ENCODE measurements around the gene PYM1.

The PYM1 gene

DNA sequence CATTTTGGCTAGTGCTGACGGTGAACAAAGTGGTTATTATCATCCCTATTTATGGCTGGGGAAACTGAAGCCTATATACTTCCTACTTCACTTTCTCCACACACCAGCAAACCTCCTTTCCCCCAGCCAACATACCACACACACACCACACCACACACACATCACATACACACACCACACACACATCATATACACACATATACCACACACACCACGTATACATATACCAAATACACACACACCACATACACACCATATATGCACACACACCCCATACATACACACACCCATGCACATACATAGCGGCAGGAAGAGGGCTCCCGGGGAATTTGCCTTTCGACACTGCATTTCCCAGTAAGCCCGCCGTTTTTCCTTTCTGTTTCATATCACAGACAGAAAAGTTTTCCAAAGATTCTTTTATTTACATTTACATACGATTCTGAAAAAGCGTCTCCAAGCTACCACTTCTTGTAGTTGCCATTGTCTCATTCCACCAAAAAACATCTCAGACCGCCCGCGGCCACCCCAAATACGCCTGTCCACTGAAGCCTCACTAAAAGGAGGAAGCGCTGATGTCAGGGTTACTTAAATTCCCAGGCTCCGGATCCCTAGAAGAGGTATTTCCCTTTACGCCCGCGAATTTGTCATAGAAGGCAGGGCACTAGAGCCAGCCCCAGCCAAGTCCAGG is 45.4 kb upstream of the PYM1 start (continued):
- TF ChIP-seq ZBTB49 (tag by site-specific recombination; IDR thresholded peaks at IDR 0.05; ENCODE audit: low read depth) (no peak), ZNF398 (tag by site-specific recombination; IDR thresholded peaks at IDR 0.05) (peak; percentile 62; the same call in 1 of the 2 replicates), ZNF660 (tag by site-specific recombination; IDR thresholded peaks at IDR 0.05) (peak; percentile 70; the same call in 1 of the 2 replicates), ZNF175 (tag by site-specific recombination; IDR thresholded peaks at IDR 0.05) (no peak), SP7 (tag by site-specific recombination; IDR thresholded peaks at IDR 0.05) (no peak), ZBTB8A (tag by site-specific recombination; IDR thresholded peaks at IDR 0.05) (peak; percentile 80), ZNF670 (tag by site-specific recombination; IDR thresholded peaks at IDR 0.05; ENCODE audit: low read depth) (no peak), ZNF792 (tag by site-specific recombination; IDR thresholded peaks at IDR 0.05) (no peak), SP2 (tag by site-specific recombination; IDR thresholded peaks at IDR 0.05) (no peak), FEZF1 (tag by site-specific recombination; IDR thresholded peaks at IDR 0.05) (0 out of 2 replicates have a peak, but pooled peaks have one; percentile 22), ZNF560 (tag by site-specific recombination; IDR thresholded peaks at IDR 0.05; ENCODE audit: borderline replicate concordance) (no peak), ZNF501 (tag by site-specific recombination; IDR thresholded peaks at IDR 0.05) (peak; percentile 78), ZNF571 (tag by site-specific recombination; IDR thresholded peaks at IDR 0.05) (no peak), ZNF555 (tag by site-specific recombination; conservative IDR thresholded peaks at IDR 0.05) (no peak), ZNF335 (tag by site-specific recombination; conservative IDR thresholded peaks at IDR 0.05) (peak; percentile 95), ZNF174 (tag by site-specific recombination; IDR thresholded peaks at IDR 0.05) (no peak), ZFHX2 (tag by site-specific recombination; conservative IDR thresholded peaks at IDR 0.05) (no peak), KLF16 (tag by site-specific recombination; IDR thresholded peaks at IDR 0.05) (no peak), WT1 (tag by site-specific recombination; IDR thresholded peaks at IDR 0.05) (no peak), OVOL3 (tag by site-specific recombination; IDR thresholded peaks at IDR 0.05) (no peak), GLI2 (tag by site-specific recombination; IDR thresholded peaks at IDR 0.05; ENCODE audit: borderline replicate concordance, low read depth) (no peak), ZNF133 (tag by site-specific recombination; IDR thresholded peaks at IDR 0.05) (no peak), ZBTB21 (tag by site-specific recombination; IDR thresholded peaks at IDR 0.05) (no peak; the same call in 1 of the 2 replicates), ZNF169 (tag by site-specific recombination; IDR thresholded peaks at IDR 0.05) (0 out of 2 replicates have a peak, but pooled peaks have one; percentile 50), ZFP69B (tag by site-specific recombination; IDR thresholded peaks at IDR 0.05) (peak; percentile 86)
- TF ChIP-seq, protein P1, sequence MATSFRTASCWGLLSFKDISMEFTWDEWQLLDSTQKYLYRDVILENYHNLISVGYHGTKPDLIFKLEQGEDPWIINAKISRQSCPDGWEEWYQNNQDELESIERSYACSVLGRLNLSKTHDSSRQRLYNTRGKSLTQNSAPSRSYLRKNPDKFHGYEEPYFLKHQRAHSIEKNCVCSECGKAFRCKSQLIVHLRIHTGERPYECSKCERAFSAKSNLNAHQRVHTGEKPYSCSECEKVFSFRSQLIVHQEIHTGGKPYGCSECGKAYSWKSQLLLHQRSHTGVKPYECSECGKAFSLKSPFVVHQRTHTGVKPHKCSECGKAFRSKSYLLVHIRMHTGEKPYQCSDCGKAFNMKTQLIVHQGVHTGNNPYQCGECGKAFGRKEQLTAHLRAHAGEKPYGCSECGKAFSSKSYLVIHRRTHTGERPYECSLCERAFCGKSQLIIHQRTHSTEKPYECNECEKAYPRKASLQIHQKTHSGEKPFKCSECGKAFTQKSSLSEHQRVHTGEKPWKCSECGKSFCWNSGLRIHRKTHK (tag by site-specific recombination; IDR thresholded peaks at IDR 0.05): no peak
- TF ChIP-seq, protein P2, sequence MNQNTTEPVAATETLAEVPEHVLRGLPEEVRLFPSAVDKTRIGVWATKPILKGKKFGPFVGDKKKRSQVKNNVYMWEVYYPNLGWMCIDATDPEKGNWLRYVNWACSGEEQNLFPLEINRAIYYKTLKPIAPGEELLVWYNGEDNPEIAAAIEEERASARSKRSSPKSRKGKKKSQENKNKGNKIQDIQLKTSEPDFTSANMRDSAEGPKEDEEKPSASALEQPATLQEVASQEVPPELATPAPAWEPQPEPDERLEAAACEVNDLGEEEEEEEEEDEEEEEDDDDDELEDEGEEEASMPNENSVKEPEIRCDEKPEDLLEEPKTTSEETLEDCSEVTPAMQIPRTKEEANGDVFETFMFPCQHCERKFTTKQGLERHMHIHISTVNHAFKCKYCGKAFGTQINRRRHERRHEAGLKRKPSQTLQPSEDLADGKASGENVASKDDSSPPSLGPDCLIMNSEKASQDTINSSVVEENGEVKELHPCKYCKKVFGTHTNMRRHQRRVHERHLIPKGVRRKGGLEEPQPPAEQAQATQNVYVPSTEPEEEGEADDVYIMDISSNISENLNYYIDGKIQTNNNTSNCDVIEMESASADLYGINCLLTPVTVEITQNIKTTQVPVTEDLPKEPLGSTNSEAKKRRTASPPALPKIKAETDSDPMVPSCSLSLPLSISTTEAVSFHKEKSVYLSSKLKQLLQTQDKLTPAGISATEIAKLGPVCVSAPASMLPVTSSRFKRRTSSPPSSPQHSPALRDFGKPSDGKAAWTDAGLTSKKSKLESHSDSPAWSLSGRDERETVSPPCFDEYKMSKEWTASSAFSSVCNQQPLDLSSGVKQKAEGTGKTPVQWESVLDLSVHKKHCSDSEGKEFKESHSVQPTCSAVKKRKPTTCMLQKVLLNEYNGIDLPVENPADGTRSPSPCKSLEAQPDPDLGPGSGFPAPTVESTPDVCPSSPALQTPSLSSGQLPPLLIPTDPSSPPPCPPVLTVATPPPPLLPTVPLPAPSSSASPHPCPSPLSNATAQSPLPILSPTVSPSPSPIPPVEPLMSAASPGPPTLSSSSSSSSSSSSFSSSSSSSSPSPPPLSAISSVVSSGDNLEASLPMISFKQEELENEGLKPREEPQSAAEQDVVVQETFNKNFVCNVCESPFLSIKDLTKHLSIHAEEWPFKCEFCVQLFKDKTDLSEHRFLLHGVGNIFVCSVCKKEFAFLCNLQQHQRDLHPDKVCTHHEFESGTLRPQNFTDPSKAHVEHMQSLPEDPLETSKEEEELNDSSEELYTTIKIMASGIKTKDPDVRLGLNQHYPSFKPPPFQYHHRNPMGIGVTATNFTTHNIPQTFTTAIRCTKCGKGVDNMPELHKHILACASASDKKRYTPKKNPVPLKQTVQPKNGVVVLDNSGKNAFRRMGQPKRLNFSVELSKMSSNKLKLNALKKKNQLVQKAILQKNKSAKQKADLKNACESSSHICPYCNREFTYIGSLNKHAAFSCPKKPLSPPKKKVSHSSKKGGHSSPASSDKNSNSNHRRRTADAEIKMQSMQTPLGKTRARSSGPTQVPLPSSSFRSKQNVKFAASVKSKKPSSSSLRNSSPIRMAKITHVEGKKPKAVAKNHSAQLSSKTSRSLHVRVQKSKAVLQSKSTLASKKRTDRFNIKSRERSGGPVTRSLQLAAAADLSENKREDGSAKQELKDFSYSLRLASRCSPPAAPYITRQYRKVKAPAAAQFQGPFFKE (tag by site-specific recombination; IDR thresholded peaks at IDR 0.05; ENCODE audit: borderline replicate concordance): no peak
- TF ChIP-seq, protein P3, sequence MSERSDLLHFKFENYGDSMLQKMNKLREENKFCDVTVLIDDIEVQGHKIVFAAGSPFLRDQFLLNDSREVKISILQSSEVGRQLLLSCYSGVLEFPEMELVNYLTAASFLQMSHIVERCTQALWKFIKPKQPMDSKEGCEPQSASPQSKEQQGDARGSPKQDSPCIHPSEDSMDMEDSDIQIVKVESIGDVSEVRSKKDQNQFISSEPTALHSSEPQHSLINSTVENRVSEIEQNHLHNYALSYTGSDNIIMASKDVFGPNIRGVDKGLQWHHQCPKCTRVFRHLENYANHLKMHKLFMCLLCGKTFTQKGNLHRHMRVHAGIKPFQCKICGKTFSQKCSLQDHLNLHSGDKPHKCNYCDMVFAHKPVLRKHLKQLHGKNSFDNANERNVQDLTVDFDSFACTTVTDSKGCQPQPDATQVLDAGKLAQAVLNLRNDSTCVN (tag by site-specific recombination; optimal IDR thresholded peaks at IDR 0.05): no peak
